Lung (tissue), 12 donors: ENCODE results near the gene BACE2. TPM values are rescaled to one million over a fixed set of nuclear protein-coding genes. Genes with fewer than 3 reads are reported as not detected.
"Not testable (repeated sequence)": the region's sequence is repeated elsewhere in the genome, so short reads cannot be mapped to it uniquely, and the experiment has no call there.

Experiments used
- ATAC-seq: fragments of 200-7000 bp; cut with Tn5 transposase; one replicate; pipeline ENCODE4 v1.9.1; 2020; ENCODE audit warnings: moderate number of reproducible peaks; ENCODE audit not compliant: insufficient read depth, low FRiP score
- DNase-seq, 3 donors: peaks; one replicate each; pipeline ENCODE4 v3.0.0-alpha.2; 2013 to 2017
- H3K27ac ChIP-seq, 2 donors: one replicate each; pipeline ENCODE4 v1.5.1; 2013; ENCODE audit warnings: mild to moderate bottlenecking in 2 of 2, moderate library complexity in 2 of 2, control low read depth in 1 of 2, inconsistent platforms in 1 of 2, low read depth in 1 of 2, low read length in 1 of 2
- H3K27me3 ChIP-seq, 3 donors: one replicate each; pipeline ENCODE4 v1.5.1; 2013; ENCODE audit warnings: low read length in 2 of 3; ENCODE audit not compliant: control insufficient read depth in 3 of 3, insufficient read depth in 3 of 3
- H3K36me3 ChIP-seq, 4 donors: one replicate each; pipeline ENCODE4 v1.5.1; 2013; ENCODE audit warnings: low read length in 4 of 4, mild to moderate bottlenecking in 1 of 4, moderate library complexity in 1 of 4; ENCODE audit not compliant: control insufficient read depth in 4 of 4, insufficient read depth in 4 of 4
- H3K4me1 ChIP-seq, 5 donors: one replicate each; pipeline ENCODE4 v1.5.1; 2013; ENCODE audit warnings: low read length in 5 of 5, mild to moderate bottlenecking in 2 of 5, moderate library complexity in 1 of 5; ENCODE audit not compliant: control insufficient read depth in 5 of 5, insufficient read depth in 5 of 5
- H3K4me3 ChIP-seq: one replicate; pipeline ENCODE4 v1.5.1; 2013; ENCODE audit warnings: mild to moderate bottlenecking, control low read depth, moderate library complexity
- H3K9ac ChIP-seq, 2 donors: one replicate each; pipeline ENCODE4 v1.5.1; 2013; ENCODE audit warnings: low read length in 2 of 2, control low read depth in 1 of 2; ENCODE audit not compliant: insufficient read depth in 1 of 2
- H3K9me3 ChIP-seq, 4 donors: one replicate each; pipeline ENCODE4 v1.5.1; 2013; ENCODE audit warnings: low read length in 3 of 4, mild to moderate bottlenecking in 1 of 4, moderate library complexity in 1 of 4; ENCODE audit not compliant: control insufficient read depth in 4 of 4, insufficient read depth in 3 of 4
- CTCF ChIP-seq: IDR thresholded peaks from 2 replicates; pipeline ENCODE4 v1.5.1; 2012; ENCODE audit warnings: mild to moderate bottlenecking; ENCODE audit errors: control extremely low read depth, extremely low read depth
- WGBS, 2 donors: extraction: QIAGEN DNeasy Blood & Tissue Kit; methylation state at CpG; one replicate each; pipeline ENCODE4 v1.1.7; 2013; 5-methylcytosine and 5-hydroxymethylcytosine counted together
- polyA plus RNA-seq, 2 donors: library from polyadenylated mRNA; stranded (reverse); fragments of 200-250 nt; gene quantifications; one replicate each; pipeline ENCODE4 v1.2.1, GENCODE V29; 2013
- total RNA-seq, 2 donors: library from RNA; depleted of rRNA in 1 of 2; stranded (reverse); fragments of >200 nt in 1 of 2; gene quantifications; one replicate each; pipeline ENCODE4 v1.2.1, GENCODE V29; 2014 to 2021
- donor health status: control.
- donor health status: control.
- donor health status: Bipolar disorder and iron deficiency.
- donor health status: healthy.
- donor health status: DM: yes; HTN: yes; CAD: no.

BACE2 gene
- total and polyA plus RNA-seq, 4 donors = 9.3 to 49.9 (median 33.8) TPM

GRCh38 chr21:41235201-41235600 lies 67.2 kb downstream of the BACE2 start:
- 56 to 70% methylated on average over 3 of the region's 3 CpGs for WGBS, 2 donors
- H3K9ac ChIP-seq = no peak overlapping the region
- H3K4me3 ChIP-seq = no peak overlapping the region
- no peak overlapping the region for H3K27ac ChIP-seq
- H3K36me3 ChIP-seq = peaks cover 0 to 10% (median 5%) of the 10 kb centered on the region in 4 donors
- peak in 2 of 3 donors; percentile 81 to 84 for DNase-seq
- H3K27me3 ChIP-seq = no peaks in the 10 kb centered on the region
- H3K9me3 ChIP-seq = peaks cover 0 to 3% (median 0%) of the 10 kb centered on the region in 4 donors
- TF ChIP-seq CTCF = no peak
- peaks cover 0 to 8% (median 0%) of the 10 kb centered on the region in 5 donors for H3K4me1 ChIP-seq
- ATAC-seq = no peak

GRCh38 chr21:41236352-41236973 lies 68.5 kb downstream of the BACE2 start:
- Histone ChIP-seq H3K27ac (no peak overlapping the region), H3K4me3 (no peak overlapping the region), H3K4me1 (peaks cover 0 to 8% (median 0%) of the 10 kb centered on the region in 5 donors), H3K36me3 (peaks cover 0 to 9% (median 5%) of the 10 kb centered on the region in 4 donors), H3K27me3 (no peaks in the 10 kb centered on the region), H3K9me3 (peaks cover 0 to 3% (median 0%) of the 10 kb centered on the region in 4 donors), H3K9ac (no peak overlapping the region)
- DNase-seq (no peak), ATAC-seq (no peak)
- WGBS, 2 donors = 95% methylated on average over 16 of the region's 16 CpGs
- no peak for TF ChIP-seq CTCF

- not testable (repeated sequence) for H3K4me1 ChIP-seq, H3K4me3 ChIP-seq, H3K9me3 ChIP-seq, ATAC-seq, H3K36me3 ChIP-seq, DNase-seq, H3K27me3 ChIP-seq, H3K9ac ChIP-seq, H3K27ac ChIP-seq
- 92% methylated on average over 9 to 10 of the region's 10 CpGs for WGBS, 2 donors
These were observed 70.3 kb downstream of the BACE2 start for GRCh38 chr21:41238081-41238796.

GRCh38 chr21:41240040-41240439 lies 72.1 kb downstream of the BACE2 start:
- TF ChIP-seq CTCF = no peak
- 88 to 93% methylated on average over 3 of the region's 3 CpGs for WGBS, 2 donors
- no peak for ATAC-seq
- Histone ChIP-seq H3K9ac (no peak overlapping the region), H3K4me1 (peaks cover 0 to 1% (median 0%) of the 10 kb centered on the region in 5 donors), H3K9me3 (no peaks in the 10 kb centered on the region), H3K27ac (no peak overlapping the region), H3K27me3 (no peaks in the 10 kb centered on the region), H3K36me3 (peaks cover 0 to 6% (median 5%) of the 10 kb centered on the region in 4 donors), H3K4me3 (no peak overlapping the region)
- DNase-seq = no peak
